SK-N-MC (cell line): ENCODE measurements around the gene POLE3.

Experiments
- DNase-seq: peaks from one replicate; pipeline ENCODE4 v3.0.0-alpha.2; 2011; ENCODE audit warnings: low read depth, low spot score
- H3K27ac ChIP-seq: fragments of 200-600 bp; sonication (generic); 2 replicates; pipeline ENCODE4 v1.5.1; 2016; ENCODE audit warnings: mixed run types
- H3K36me3 ChIP-seq: fragments of 200-600 bp; sonication (generic); 2 replicates; pipeline ENCODE4 v1.6.1; 2017; ENCODE audit warnings: antibody characterized with exemption, low read length, mixed read lengths; ENCODE audit not compliant: insufficient read depth
- H3K4me3 ChIP-seq: fragments of 200-600 bp; sonication (generic); 2 replicates; pipeline ENCODE4 v1.5.1; 2016
- H3K9ac ChIP-seq: fragments of 200-600 bp; sonication (generic); 2 replicates; pipeline ENCODE4 v1.8.0; 2017; ENCODE audit warnings: mixed run types, mixed read lengths; ENCODE audit not compliant: insufficient read length
- H3K9me3 ChIP-seq: fragments of 200-600 bp; sonication (generic); 2 replicates; pipeline ENCODE4 v1.6.1; 2017; ENCODE audit warnings: low read depth, mild to moderate bottlenecking, antibody characterized with exemption, low read length, moderate library complexity, mixed read lengths
- EZH2 ChIP-seq: fragments of 200-600 bp; sonication (generic); IDR thresholded peaks from one replicate; pipeline ENCODE4 v1.6.1; 2017; ENCODE audit warnings: antibody characterized with exemption
- FOXP2 ChIP-seq: optimal IDR thresholded peaks from 2 replicates; pipeline ENCODE3; 2011; ENCODE audit warnings: mild to moderate bottlenecking, moderate library complexity; ENCODE audit not compliant: insufficient read depth; ENCODE audit errors: extremely low read length, control extremely low read depth
- POLR2AphosphoS5 ChIP-seq: IDR thresholded peaks from 2 replicates; pipeline ENCODE4 v1.6.1; 2012; ENCODE audit warnings: mild to moderate bottlenecking, low read depth, low read length, borderline replicate concordance

The POLE3 gene

DNA sequence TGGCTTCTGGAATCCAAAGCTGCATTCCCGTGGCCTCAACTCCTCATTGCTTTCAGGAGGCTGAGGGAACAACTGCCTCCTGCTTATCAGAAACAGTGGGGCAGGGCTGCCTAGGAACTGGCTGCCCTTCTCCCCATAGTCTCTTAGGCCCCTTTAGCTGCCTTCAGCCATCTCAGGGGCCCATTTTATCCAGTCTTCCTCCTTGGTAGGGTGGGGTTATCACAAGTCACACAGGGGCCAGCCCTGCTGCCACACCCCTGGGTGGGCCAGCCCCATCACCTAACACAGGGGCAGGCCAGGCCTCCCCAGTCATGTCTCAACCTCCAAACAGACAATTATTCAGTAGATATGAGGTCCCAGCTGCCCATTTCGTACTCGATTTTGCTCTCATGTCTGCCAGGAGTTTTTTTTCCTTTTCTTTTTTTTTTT is 13.3 kb downstream of the POLE3 start:
- DNase-seq = no peak
- TF ChIP-seq FOXP2 (no peak), POLR2AphosphoS5 (no peak), EZH2 (no peak)
- no peak overlapping the region for H3K9ac ChIP-seq
- H3K4me3 ChIP-seq = no peak overlapping the region
- H3K9me3 ChIP-seq = no peaks in the 10 kb centered on the region
- peaks cover 2% of the 10 kb centered on the region; the same call in 1 of the 2 replicates for H3K36me3 ChIP-seq
- no peak overlapping the region for H3K27ac ChIP-seq

GRCh38 chr9:113395000-113395861 is 15.2 kb downstream of the POLE3 start:
- no peak overlapping the region for H3K9ac ChIP-seq
- H3K27ac ChIP-seq = no peak overlapping the region
- H3K9me3 ChIP-seq = no peaks in the 10 kb centered on the region
- peaks cover 5% of the 10 kb centered on the region; the same call in 1 of the 2 replicates for H3K36me3 ChIP-seq
- TF ChIP-seq EZH2 (no peak), POLR2AphosphoS5 (no peak), FOXP2 (no peak)
- no peak overlapping the region for H3K4me3 ChIP-seq
- DNase-seq = no peak

DNA sequence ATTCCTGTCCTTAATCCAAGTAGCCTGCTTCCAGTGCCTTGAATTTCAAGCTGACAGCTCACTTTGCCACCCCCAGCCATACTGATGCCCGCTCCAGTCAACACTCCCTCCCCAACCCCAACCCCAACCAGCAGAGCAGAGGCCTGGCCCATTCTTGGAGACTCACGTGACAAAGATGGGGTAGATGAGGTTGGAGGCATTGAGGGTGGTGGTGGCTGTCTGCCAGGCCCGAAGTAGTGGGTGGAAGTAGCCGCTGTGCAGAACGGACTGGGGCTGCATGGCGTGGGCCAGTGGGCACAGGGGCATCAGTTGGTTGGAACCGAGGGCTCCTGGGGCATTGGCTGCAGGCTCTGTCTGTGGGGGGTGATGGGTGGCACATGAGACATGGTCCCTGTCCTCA is 17.2 kb downstream of the POLE3 start:
- no peaks in the 10 kb centered on the region for H3K9me3 ChIP-seq
- peaks cover 5% of the 10 kb centered on the region; the same call in 1 of the 2 replicates for H3K36me3 ChIP-seq
- TF ChIP-seq FOXP2 (no peak), EZH2 (no peak), POLR2AphosphoS5 (no peak)
- DNase-seq = no peak
- H3K27ac ChIP-seq = no peak overlapping the region
- no peak overlapping the region for H3K4me3 ChIP-seq
- no peak overlapping the region for H3K9ac ChIP-seq

- Histone ChIP-seq H3K36me3 (peaks cover 9% of the 10 kb centered on the region; the same call in 1 of the 2 replicates), H3K9ac (no peak overlapping the region), H3K4me3 (no peak overlapping the region), H3K27ac (no peak overlapping the region), H3K9me3 (no peaks in the 10 kb centered on the region)
- TF ChIP-seq FOXP2 (no peak), POLR2AphosphoS5 (no peak), EZH2 (no peak)
- DNase-seq = no peak
Observed at GRCh38 chr9:113391917-113392316, 18.6 kb downstream of the POLE3 start.

DNA sequence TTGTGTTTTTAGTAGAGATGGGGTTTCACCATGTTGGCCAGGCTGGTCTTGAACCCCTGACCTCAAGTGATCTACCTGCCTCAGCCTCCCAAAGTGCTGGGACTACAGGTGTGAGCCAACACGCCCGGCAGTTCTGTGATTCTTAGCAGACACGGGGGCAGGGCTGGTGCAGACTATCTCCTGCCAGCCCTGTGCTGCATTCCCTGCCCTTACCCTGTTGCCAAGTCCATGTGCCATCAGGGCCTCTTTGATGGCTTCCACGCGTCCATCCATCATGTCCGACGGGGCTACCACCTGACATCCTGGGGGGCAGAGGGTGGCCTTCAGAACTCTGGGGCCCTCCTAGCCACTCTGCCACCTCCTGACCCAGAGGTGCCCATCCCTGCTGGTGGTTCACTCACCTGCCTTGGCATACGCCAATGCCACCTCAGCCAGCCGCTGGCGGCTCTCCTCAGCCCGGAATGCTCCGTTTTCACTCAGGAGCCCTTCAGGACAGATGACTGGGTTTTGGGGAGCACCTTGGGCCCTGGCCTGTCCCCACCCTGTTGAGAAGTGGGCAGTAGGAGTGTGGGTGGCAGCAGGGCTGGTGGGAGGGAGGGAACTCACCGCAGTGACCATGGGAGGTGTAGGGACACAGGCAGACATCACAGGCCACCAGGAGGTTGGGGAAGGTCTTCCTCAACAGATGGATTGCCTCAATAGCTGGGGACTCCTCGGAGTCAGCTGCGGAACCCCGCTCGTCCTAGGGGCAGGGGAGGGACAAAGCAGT is 20.1 kb downstream of the POLE3 start:
- no peak overlapping the region for H3K4me3 ChIP-seq
- no peaks in the 10 kb centered on the region for H3K9me3 ChIP-seq
- DNase-seq = no peak
- H3K36me3 ChIP-seq = peaks cover 9% of the 10 kb centered on the region; the same call in 1 of the 2 replicates
- TF ChIP-seq FOXP2 (no peak), POLR2AphosphoS5 (no peak), EZH2 (no peak)
- H3K27ac ChIP-seq = no peak overlapping the region
- H3K9ac ChIP-seq = no peak overlapping the region

GRCh38 chr9:113389451-113389850 is 21.0 kb downstream of the POLE3 start:
- Histone ChIP-seq H3K36me3 (peaks cover 9% of the 10 kb centered on the region; the same call in 1 of the 2 replicates), H3K4me3 (no peak overlapping the region), H3K27ac (no peak overlapping the region), H3K9me3 (no peaks in the 10 kb centered on the region), H3K9ac (no peak overlapping the region)
- no peak for TF ChIP-seq EZH2
- no peak for TF ChIP-seq POLR2AphosphoS5
- TF ChIP-seq FOXP2 = no peak
- no peak for DNase-seq

- Histone ChIP-seq H3K27ac (no peak overlapping the region), H3K9ac (no peak overlapping the region), H3K9me3 (no peaks in the 10 kb centered on the region), H3K36me3 (peaks cover 9% of the 10 kb centered on the region; the same call in 1 of the 2 replicates), H3K4me3 (no peak overlapping the region)
- no peak for DNase-seq
- TF ChIP-seq EZH2 (no peak), FOXP2 (no peak), POLR2AphosphoS5 (no peak)
Observed at GRCh38 chr9:113388833-113389232, 21.6 kb downstream of the POLE3 start.

GRCh38 chr9:113387560-113388230 is 22.8 kb downstream of the POLE3 start:
- no peak overlapping the region for H3K4me3 ChIP-seq
- no peak for DNase-seq
- no peak for TF ChIP-seq POLR2AphosphoS5
- TF ChIP-seq EZH2 = no peak
- no peak for TF ChIP-seq FOXP2
- no peak overlapping the region for H3K9ac ChIP-seq
- H3K27ac ChIP-seq = no peak overlapping the region
- H3K9me3 ChIP-seq = no peaks in the 10 kb centered on the region
- peaks cover 9% of the 10 kb centered on the region; the same call in 1 of the 2 replicates for H3K36me3 ChIP-seq
